ENCODE measurements around the gene ETV3.

ETV3 gene

DNA sequence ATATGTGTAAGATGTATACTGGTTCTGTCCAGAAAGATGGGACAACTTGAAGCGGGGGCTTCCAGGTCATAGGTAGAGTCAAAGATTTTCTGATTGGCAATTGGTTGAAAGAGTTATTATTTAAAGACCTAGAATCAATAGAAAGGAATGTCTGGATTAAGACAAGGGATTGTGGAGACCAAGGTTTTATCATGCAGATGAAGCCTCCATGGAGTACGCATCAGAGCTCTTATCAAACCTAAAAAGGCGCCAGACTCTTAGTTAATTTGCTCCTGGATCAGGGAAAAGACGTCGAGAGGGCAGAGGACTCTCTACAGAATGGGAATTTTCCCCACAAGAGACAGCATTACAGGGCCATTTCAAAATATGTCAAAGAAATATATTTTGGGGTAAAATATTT lies 23.7 kb upstream of the ETV3 start:
- no peak for DNase-seq (ENCODE audit: low read depth in 2 of 2)

DNA sequence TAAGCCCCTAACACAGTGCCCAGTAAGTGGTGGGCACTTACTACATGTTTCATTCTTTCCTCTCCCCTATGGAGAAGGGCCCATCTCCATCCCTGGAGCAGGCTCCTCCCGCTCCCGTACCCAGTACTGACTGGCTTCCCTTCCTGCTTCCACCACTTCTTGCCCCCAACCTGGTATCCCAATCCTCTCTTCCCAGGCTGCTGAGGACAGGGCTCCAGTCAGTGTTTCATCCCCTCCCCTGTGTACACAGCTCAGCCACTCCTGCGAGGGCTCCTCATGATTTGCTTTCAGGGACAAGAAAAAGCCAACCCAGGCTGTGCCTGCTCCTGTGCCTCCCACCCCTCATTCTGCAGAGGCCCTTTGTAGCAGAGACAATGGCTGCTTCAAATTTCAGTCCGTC lies 20.8 kb upstream of the ETV3 start:
- no peak for DNase-seq (ENCODE audit: low read depth in 2 of 2)

DNA sequence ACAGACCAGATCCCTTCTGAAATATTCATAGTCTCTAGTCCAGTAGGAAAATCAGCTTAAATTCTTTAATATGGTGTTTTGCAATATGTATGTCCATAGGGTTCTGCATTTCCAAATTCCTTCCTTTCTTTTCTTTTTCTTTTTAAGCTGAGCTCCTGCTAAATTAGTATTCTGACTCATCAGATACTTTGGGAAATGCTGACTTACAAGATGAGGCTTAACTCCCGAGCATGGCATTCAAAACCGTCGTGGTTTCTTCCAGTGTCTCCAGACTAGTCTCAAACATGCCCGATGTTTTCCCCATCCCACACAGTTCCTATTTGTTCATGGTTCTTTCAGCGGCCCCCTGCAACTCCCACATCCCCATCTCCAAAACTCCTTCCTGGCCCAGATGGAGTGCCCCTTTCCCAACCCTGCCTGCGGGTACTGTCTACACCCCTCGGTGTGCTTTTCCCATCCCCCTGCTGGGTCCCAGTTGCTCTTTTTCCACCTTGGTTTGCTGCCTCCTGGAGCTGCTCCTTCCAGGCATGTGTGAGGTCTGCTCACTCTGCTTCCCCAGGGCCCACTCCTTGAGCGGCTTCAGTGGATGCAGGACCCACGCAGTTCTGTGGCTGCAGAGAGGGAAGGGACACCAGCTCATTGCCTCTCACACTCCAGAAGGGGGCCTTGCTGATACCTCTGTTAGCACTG lies 19.5 kb upstream of the ETV3 start:
- no peak for DNase-seq (ENCODE audit: low read depth in 2 of 2)

DNA sequence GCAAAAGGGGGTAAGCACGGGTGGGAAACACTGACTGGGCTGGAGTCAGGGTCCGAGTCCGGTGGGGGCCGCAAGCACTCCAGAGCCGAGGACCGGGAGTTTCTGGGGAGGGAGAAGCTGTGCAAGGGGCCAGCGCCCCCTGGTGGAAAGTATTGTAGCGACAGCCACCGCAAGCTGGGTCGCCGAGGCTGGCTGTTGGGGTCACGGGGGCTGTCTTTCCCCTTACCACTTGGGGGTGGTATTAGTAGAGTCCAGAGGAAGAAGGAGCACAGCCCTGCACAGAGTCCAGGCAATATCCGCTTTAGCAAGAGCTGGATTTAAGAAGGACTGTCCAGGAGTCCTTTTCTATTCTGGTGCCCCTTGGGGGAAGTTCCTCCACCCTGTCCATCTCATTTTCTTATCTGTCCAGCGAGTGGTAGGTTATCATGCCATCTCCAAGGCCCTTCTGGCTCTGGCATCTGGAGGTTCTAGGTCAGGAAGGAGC lies 17.9 kb upstream of the ETV3 start:
- DNase-seq (ENCODE audit: low read depth in 2 of 2) = peak; percentile 53 to 66

DNA sequence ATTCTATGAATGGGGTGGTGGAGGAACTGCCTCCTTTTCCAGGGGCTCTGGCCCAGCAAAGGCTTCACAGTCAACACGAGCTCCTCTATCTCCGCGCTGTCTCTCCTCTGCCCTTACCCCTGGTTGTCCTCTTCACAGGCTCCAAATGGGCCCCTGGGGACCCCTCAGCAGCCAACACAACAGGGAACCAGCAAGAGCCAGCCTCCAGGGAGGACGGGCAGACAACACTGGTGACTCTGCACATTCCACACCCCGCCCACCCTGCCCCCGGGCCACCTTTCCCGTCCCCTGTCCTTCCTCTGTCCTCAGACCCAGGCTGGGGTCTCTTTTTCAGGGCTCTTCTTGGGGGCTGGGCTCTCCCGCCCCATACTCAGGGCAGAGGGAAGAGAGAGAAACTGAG lies 17.5 kb upstream of the ETV3 start:
- no peak for DNase-seq (ENCODE audit: low read depth in 2 of 2)

DNA sequence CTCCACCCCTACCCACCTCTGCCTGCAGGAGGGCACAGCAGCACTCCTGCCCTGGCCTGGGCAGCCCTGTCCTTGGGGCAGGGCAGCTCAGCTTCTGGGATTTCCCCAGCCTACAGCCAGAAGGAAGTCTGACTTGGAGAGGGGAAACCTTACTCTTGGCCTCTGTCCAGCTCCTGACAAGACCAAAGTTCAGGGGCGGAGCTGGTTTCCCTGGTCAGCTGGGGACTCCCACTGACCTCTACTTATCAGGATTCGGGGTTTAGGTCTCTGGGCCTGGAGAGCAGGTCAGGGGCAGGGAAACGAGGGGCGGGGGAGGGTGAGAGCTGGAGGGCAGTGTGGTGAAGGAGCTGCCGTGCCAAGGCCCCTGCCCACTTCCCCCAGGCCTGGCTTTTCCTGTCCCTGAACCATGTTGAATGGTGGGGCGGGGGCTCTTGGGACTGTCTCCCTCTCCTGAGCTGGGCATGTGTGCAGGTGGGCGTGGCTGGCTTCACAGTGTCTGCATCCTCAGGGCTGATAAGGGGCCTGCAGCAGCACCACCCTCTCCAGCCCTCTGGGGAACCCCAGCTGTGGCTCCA lies 16.8 kb upstream of the ETV3 start:
- no peak for DNase-seq (ENCODE audit: low read depth in 2 of 2)

DNA sequence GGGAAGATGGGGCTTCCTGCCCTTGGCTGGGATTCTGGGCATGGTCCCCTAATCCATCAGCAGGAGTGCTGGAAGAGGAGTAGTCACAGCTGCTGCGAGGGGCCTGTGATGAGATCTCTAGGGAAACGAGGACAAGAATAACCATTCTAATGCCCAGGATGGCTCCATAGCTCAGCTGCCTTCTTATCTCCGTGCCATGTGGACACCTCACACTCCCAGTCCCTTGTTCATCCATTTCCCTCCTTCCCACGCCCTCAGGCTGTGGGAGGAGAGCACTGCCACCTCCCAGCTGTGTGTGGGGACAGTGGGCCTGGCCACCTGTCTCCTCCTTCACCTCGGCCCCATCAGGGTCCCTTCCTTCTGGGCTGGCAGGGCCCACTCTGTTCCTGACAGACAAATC lies 16.1 kb upstream of the ETV3 start:
- DNase-seq (ENCODE audit: low read depth in 2 of 2) = no peak

DNA sequence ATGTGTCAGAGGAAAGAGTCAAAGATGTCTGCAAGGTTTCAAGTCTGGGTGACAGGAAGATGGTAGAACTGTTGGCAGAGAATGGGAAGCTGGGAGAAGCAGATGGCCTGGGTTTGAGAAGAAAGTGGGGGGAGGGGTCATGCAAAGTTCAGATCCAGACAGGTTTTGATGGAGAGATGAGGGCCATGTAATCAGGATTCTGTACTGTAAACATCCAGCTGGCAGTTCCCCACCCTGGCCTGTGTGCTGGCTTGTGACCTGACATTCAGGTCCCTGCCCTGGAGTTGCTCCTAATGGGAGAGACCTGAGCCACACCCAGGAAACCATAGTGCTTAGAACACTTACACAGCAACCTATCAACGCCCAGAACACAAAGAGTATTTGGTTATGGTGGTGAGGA lies 15.6 kb upstream of the ETV3 start:
- no peak for DNase-seq (ENCODE audit: low read depth in 2 of 2)

DNA sequence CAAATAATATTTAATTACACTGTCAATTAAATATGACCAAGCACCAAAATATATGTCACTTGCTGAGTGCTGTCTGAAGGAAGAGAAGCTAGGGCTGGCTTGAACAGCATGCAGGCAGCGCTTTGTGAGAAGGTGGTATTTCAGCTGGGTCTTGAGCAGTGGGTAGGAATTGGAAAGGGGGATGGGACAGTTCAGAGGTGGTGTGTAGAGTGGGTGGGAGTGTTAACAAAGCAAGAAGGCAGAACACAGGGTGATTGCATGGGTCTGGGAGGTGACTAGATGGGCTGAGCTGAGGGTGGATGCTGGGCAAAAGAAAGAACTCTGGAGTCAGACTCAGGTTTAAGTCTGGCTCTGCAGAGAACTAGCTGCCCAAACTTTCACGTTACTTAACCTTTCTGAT lies 14.3 kb upstream of the ETV3 start:
- DNase-seq (ENCODE audit: low read depth in 2 of 2) = no peak

DNA sequence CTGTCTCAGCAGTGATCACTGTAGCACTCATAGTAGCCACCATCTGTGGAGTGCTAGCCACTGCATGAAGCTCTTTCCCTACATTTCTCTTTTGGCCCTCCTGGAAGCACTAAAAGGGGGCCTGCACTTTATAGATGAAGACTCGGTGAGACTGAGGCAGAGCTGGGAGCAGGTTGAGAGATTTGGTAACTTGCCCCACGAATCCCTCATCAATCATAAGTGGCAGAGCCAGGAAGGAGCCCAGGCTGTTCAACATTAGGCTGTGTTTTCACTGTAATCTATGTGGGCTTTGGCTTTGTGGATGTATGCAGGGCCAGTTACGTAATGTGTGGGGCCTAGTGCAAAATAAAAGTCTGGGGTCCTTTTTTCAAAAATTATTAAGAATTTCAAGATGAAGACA lies 13.3 kb upstream of the ETV3 start:
- no peak for DNase-seq (ENCODE audit: low read depth in 2 of 2)

DNA sequence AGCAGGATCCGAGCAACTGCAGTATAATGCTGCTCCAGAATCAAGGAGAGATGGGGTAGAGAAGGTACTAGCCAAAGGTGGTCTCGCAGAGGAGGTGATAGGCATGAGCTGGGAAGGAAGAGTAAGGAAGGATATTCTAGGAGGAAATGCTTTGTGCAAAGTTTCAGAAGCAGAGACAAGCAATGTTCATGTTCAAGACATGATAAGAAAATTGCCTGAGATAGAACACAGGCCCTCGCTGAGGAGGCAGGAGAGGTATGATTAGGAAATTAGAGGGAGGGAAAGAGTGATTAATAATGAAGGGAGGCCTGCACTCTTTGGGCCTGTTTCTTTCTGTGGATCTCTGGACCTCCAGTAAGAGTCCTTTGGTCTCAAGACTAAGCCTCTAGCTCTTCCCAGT lies 12.9 kb upstream of the ETV3 start:
- no peak for DNase-seq (ENCODE audit: low read depth in 2 of 2)

DNA sequence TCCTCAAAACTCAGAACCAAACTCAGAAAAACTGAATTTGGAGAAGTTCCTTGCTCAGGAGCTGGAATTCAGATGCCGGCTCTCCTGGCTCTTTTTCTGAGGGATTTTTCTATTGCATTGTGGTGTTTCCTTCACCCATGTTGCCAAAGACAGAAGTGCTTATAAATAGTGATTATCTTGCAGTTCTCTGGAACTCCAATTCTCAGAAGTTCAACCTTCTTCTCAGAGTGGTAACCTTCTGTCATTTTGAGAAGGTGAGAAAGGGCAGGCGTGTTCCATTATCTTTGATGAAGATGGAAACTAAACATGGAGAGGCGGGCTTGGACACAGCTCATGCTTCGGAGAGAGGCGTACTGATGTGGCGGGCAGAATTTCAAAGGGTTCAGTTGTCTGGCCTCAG lies 12.4 kb upstream of the ETV3 start:
- DNase-seq (ENCODE audit: low read depth in 2 of 2) = no peak

DNA sequence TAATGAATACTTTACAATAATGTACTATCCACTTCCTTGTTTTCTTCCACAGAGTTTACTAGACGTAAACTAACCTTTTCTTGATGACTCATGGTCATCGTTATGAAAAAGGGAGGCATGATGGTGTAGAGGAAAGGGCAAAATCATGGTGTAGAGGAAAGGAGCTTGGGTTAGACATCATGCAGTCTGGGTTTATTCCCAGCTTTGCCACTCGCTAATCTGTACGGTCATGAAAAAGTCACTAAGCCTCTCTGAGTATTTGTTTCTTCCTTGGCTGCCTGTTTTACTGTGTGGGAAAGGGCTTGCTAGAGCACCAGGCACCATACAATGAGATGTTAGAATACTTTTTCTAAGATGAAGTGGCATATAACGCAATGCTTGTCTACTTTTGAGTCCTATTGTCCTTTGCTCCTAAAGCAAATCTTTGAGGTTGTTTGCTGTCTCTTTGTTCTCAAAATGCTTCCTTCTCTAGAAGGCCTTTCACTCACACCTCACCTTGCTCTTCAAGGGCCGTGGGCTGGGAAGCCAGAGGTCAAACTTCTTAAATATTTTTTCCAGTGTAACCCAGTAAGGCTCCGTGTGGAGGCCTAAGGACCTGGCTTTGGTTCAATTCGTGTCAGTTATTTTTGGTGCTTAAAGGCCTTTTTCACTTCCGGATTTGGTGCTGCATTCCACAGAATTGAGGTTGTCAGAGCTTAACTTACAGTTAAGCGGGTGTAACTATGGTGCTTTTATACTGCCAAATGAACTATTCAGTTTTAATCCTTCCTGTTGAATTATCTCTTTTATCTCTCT lies 9.9 kb upstream of the ETV3 start:
- no peak for DNase-seq (ENCODE audit: low read depth in 2 of 2)

DNA sequence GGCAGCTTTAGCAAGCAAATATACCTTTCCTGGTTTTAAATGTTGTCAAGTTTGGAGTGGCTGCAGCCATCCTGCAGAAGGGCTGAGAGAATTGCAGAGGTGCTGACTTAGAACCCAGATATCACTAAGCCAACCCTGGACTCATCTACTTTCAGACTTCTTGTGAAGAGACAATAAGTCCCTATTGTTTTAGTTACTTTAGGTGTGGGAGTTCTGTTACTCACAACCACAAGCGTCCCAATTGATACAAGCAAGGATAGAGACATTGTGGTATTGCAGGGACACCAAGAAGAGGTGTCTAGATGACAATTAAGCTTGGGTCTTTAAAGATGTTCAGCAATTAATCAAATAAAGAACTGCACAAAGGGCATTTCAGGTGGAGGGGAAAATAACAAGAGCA lies 8.8 kb upstream of the ETV3 start:
- DNase-seq (ENCODE audit: low read depth in 2 of 2) = no peak

DNA sequence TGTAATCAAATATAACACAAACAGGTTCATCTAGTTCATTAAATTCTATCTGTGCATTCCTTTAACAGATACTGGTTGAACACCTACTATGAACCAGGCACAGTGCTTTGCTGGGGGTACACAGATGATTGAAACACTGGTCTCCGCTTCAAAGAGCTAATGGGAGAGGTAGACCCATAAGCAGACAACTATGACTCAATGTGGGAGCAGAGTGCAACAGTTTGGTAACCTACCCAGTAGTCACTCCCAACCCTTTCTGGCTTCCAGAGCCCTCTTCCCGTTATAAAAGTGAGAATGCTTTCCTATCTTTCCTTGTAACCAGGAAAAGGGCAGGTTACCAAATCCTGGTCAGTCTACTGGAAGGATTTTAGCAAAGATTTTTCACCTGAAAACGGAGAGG lies 8.0 kb upstream of the ETV3 start:
- DNase-seq (ENCODE audit: low read depth in 2 of 2) = no peak

DNA sequence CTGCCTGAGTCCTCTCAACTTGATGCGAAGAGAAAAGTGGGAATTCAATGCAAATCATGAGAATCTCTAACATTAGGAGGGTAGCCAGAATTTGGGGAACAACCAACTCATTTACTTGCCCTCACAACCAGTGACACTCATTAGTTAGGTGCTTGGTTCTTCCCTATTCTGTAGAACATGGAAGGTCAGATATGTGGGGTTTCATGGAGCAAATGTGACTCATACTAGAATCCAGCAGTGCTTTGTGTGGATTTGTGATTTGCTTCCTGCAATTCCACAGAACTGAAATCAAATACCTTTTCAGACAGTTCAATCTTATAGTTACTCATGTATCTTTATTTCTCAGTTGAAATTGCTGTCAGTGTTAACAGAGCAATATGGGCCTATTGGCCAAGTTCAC lies 6.9 kb upstream of the ETV3 start:
- no peak for DNase-seq (ENCODE audit: low read depth in 2 of 2)

DNA sequence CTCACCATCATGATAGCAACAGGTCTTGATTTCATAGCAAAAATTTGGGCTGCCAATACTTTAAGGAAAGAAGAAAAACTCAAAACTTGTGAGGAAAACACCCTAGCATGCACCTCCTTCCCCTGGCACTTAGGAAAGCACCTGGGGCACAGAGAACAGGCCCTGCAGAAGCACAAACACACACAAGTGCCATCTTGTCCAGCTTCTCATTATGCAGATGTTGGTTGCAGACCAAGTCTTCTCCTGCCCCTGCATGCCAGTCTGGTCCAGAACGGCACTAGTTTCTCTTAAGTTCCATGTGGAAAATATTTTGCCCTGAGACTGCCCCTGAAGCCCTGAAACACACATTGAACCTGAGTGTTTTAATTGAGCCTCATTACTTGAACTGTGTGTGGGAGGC lies 6.3 kb upstream of the ETV3 start:
- DNase-seq (ENCODE audit: low read depth in 2 of 2) = no peak

DNA sequence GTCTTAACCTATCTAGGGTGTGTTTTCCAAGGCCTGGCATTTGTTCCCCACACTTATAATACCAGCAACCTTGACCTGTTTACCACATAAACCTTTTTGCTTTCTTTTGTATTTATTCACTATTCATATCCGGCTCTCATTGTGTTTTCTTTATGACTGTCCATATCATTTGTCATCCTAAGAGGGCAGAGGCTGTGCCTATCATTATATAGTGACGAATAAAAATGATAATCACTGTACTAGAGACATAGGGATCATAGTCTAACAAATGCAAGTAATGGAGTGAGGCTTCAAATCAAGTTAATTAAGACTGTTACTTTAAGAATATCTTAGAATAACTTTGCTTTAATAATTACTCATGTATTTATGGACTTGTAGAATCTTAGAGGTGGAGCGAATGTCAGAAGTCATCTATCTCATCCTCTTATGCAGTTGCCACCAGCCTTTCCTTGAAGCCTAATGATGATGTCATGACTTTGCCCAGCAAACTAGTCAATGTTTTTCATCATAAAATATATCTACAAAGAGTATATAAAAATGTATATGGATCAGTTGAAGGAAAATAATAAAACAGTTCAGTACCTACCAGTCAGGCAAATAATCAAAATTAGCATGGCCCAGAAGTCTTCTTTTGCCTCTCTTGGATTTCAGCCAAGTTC lies 4.7 kb upstream of the ETV3 start:
- no peak for DNase-seq (ENCODE audit: low read depth in 2 of 2)

DNA sequence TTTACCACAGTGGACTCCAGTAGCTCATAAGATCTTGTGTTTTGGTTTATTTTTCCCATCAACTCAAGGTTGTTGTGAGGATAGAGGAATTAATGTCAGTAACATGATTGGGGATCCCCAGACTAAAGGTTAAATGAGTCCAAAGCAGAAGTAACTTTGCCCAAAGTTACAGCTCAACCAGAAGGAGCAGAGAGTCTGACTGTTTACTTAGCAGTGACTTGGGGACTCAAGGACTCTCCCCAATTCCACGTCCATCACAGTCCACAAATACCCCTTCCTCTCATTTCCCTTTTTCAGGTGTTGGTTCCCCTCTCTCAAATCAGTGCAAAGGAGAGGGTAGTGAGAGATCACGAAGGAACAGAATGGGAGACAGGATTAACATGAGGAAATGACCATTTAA lies 4.0 kb upstream of the ETV3 start:
- DNase-seq (ENCODE audit: low read depth in 2 of 2) = no peak

DNA sequence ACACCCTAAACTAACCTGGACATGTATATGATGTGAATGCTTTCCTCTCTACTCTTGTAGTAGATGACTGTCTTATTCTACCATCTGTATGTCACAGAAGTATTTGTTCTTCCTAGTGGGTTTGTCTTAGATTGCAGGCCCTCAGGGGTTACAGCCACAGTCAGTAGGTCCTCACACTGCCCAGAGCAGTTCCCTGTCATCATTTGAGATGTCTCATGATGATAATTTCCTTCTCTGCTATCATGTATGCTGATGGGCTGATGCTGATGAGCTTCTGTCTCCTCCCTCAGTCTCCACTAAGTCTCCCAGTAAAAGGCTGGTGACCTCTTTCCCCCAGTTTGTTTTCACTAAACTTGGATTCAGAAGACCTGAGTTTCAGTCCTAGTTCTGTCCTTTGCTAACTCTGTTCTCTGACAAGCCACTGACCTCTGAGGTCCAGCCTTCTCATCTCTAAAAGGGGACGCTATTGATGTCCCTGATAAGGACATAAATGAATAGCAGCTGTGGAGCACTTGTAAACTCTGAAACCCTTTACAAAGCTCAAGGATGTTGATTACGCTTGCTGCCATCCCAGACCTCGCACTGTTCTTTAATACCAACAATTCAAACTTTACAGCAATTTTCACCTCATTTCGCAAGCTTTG lies 3.1 kb upstream of the ETV3 start:
- no peak for DNase-seq (ENCODE audit: low read depth in 2 of 2)

DNA sequence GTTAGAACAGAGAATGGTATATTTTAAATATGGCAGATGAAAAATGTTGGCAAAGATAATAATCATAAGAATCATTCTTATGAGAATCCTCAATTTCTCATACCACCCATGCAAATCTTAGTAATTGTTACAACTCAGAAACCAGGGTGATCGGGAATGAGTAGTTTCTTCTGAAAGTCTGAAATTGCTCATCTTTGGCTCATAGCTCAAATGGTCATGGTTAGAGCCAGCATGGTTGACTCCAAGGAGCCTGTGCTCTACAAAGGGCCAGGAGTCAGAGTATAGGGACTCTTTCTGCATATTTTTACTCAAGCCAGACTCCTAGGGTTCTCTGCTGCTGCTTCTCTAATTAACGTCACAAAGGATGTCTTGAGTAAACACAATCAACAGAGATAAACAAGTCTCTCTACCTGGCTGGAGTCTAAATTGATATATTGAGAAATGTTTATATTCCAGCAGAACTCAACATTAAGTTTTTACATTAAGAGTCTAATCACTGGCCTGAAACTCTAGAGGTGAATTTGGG lies 1.9 kb upstream of the ETV3 start:
- no peak for DNase-seq (ENCODE audit: low read depth in 2 of 2)

Measured in stimulated activated CD8-positive, alpha-beta memory T cell treated with anti-CD3 and anti-CD28 coated beads, Interleukin-7, amount 100 ng/mL, for 1 hour (primary cell).